NCI-H1694 (cell line): ENCODE measurements around the gene LMTK3.
"Not testable (repeated sequence)": the region's sequence is repeated elsewhere in the genome, so short reads cannot be mapped to it uniquely, and the experiment has no call there.

Experiments
- DNase-seq: peaks from one replicate; lab custom pipeline; 2025; lab: John Stamatoyannopoulos, UW

Gene LMTK3

DNA sequence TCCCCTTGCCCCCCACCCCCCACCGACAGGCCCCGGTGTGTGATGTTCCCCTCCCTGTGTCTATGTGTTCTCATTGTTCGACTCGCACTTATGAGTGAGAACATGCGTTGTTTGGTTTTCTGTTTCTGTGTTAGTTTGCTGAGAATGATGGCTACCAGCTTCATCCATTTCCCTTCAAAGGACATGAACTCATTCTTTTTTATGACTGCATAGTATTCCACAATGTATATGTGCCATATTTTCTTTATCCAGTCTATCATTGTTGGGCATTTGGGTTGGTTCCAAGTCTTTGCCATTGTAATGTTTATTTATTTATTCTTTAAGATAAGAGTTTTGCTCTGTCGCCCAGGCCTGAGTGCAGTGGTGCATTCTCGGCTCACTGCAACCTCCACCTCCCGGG is 26.4 kb upstream of the LMTK3 start:
- not testable (repeated sequence) for DNase-seq

DNA sequence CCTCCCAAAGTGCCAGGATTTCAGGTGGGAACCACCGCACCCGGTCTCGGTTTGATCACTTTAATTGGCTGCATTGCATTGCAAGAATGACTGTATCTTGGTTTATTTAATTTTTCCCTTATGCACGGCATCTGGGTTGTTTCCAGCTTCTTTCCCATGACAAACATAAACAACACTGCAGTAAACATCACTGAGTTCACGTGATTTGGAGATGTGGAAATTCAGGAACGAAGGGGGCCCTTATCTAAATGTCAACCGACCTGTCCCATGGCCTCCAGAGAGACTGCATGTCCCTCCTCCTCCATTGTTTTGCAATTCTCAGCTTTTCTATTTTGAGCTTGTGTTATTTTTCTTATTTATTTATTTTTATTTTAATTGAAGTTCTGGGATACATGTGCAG is 25.9 kb upstream of the LMTK3 start:
- DNase-seq: no peak

DNA sequence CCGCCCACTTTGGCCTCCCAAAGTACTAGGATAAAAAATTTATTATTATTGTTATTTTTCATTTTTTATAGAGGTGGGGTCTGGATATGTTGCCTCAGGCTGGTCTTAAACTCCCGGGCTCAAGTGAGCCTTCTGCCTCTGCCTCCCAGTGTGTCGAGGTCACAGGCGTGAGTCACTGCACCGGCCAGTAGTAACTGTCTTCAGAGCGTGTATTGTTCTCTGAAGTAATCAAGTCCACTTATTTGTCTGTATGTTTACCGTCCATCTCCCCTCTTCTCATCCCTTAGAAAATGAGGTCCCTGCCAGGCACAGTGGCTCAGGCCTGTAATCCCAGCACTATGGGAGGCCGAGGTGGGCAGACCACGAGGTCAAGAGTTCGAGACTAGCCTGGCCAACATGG is 22.1 kb upstream of the LMTK3 start:
- DNase-seq: no peak

DNA sequence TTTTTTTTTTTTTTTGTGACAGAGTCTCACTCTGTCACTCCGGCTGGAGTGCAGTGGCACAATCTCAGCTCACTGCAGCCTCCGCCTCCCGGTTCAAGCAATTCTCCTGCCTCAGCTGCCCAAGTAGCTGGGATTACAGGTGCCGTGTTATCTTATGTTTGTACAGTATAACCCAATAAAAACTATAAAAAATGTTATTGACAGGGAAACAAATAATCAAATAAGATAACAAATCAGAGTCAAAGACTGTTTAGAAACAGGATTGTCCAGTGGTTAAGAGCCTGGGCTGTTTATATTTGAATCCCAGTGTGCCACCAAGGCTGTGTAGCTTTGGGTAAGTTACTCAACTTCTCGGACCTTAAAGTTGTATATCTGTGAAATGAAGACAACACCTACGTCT is 19.1 kb upstream of the LMTK3 start:
- no peak for DNase-seq

DNA sequence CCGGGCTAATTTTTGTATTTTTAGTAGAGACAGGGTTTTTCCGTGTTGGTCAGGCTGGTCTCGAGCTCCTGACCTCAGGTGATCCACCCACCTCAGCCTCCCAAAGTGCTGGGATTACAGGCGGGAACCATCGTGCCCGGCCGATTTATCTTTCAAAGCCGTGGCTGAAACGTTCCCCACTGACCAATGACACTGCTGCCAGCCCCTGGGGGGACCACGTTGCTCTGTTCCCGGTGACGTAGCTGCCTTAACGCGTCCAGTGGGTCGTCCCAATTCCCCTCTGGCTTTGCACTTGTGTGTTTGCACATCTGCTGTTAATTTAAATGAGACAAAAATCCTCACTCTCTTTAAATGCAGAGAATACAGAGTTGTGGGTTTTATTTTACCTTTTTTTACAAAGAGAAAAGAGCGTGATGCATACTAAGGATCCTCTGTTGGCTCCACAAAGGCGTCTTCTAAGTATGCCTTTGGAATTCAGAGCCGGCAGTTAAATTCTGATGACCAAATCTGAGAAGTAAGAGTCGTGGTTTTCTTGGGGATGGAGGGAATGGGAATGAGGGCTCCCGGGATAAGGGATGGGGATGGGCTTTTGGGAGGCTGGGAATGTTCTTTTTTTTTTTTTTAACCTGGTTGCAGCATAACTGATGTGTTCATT is 18.6 kb upstream of the LMTK3 start:
- no peak for DNase-seq

DNA sequence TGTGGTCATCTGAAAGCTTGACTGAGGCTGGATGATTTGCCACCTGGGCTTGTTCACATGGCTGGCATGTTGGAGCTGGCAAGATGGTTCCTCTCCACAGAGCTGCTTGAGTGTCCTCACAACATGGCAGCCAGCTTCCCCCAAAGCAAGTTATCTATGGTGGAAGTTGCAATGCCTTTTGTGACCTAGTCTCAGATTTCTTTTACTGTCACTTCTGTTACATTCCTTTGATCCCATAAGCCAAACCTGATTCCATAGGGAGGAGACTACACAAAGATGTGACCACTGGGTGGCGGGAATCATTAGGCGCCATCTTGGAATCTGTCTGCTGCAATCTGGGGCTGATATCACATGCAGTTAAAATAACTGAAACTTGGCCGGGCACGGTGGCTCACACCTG is 17.5 kb upstream of the LMTK3 start:
- DNase-seq: no peak

DNA sequence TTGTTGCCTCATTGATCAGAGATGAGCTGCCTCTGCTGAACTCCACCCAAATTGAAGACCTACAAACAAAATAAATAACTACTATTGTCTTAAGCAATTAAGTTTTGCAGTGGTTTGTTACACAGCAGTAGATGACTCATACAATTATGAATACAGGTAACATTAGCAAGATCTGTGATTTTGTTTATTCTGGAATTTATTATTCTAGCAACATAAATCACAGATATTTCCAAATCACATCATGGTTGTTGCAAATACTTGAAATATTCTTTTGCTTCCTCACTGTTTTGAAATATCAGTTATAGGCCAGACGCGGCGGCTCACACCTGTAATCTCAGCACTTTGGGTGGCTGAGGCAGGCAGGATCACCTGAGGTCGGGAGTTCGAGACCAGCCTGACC is 13.1 kb upstream of the LMTK3 start:
- no peak for DNase-seq

DNA sequence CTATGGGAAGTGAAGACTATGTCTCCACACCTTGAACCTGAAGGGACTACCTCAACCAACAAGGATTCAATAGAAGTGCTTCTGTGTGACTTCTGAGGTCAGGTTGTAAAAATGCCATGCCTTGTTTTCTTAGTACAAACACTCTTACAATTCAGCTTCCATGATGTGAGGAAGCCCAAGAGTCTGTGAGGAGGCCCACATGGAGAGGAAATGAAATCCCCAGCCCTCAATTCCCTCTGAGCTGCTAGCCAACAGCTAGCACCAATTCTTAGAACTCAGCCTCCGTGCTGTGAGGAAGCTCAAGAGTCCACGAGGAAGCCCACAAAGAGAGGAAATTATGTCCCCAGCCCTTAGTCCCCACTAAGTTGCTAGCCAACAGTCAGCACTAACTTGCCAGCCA is 12.6 kb upstream of the LMTK3 start:
- no peak for DNase-seq

DNA sequence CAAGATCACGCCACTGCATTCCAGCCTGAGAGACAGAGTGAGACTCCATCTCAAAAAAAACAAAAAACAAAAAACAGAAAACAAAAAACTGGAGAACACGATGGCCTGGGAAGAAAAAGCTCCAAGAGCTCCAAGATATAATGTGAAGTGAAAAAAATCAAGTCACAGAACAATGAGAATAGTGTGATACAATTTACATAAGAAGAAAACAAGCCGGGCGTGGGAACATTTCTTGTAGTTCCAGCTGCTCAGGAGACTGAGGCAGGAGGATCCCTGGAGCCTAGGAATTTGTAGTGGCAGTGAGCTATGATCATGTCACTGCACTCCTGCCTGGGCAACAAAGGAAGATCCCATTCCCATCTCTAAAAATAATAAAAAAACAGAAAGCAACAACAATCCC is 8.5 kb upstream of the LMTK3 start:
- no peak for DNase-seq

DNA sequence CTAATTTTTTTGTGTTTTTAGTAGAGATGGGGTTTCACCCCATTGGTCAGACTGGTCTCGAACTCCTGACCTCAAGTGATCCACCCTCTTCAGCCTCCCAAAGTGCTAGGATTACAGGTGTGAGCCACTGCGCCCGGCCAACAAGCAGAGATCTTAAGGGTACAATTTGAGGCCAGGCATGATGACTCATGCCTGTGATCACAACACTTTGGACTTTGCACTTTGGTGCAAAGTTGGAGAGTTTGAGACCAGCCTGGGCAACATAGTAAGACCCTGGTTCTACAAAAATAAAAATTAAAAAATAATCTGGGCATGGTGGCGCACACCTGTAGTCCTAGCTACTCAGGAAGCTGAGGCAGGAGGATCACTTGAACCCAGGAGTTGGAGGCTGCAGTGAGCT is 7.8 kb upstream of the LMTK3 start:
- DNase-seq: not testable (repeated sequence)

DNA sequence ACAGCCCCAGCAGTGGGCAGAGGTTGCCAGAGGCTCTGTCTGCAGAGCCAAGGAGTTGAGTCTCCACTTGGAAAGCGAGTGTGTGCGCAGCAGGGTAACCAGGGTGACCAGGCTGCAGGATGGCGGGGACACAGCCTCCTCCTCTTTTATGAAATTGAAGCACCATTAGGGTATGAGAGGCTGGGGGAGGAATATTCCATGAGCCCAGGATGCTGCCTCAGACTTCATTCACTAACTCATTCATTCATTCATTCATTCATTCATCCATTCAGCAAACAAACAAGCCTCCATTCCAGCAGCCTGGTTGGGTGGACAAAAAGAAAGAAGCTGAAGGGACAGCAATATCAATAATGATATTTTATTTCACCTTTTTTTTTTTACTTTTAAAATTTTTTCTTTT is 6.6 kb upstream of the LMTK3 start:
- DNase-seq: no peak

DNA sequence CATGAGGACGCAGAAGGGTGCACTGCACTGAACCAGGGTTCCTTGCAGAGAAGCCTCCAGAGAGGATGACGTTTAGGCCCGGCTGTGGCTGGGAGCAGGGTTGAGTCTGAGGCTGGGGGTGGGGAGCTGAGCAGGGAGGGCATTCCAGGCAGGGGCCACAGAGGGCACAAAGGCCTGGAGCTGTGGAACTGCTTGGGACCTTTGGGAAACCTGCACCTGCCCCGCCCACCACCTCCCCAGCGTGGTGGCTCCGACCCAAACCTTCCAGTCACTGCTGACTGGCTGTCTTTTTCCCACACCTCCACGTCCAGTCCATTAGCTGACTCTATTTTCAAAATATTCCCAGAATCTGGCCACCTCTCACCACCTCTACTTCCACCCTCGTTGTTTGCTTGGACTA is 4.9 kb upstream of the LMTK3 start:
- no peak for DNase-seq

DNA sequence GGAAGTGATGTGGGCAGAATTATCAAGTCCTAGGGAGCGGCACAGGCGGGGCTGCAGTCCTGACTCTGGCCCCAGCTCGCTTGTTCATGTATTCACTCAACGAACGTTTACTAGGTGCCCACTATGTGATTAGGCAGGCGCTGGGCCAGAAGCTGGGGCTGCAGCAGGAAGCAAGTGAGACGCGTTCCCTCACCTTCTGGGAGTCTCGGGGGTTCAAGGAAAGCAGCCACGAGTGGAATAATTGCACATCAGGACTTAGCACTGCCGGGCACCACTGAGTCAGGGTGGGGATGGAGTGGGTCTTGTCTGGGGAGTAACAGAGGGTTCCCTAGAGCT is 2.5 kb upstream of the LMTK3 start:
- no peak for DNase-seq

DNA sequence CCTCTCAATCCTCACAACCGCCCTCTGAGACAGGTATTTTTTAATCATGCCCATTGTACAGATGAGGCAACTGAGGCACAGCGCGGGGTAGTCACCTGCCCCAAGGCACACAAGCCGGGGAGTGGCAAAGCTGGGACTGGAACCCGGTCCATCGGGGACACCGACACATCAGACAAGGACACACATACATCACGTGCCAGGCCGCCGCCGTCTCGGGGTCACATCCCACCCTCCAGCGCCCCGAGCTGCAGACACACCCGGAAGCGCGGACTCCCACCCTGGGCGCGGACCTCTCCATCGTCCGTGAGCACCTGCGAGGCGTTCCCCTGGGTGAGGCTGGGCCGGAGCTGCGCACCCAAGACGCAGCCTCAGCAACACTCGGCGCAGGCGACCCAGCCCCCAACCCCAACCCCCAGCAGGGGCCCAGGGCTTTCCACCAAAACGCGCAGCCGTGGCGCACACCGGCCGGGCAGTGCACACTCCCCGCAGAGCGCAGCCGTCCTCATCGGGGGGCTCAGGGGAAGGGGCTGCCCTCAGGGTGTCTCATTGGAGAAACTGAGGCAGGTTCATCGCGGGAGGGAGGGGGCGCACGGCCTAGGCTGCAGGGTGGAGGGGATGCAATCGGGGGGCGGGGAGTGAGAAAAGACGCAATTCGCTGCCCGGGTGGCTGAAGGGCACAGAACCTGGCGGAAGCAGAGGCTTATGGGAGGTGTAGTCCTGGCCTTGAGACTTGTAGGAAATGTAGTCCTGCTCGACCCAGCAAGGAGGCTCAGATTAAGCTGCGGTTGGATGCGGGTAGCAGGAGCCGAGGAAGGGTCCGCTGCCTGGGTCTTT is 1.9 kb upstream of the LMTK3 start:
- DNase-seq: peak; percentile 80

DNA sequence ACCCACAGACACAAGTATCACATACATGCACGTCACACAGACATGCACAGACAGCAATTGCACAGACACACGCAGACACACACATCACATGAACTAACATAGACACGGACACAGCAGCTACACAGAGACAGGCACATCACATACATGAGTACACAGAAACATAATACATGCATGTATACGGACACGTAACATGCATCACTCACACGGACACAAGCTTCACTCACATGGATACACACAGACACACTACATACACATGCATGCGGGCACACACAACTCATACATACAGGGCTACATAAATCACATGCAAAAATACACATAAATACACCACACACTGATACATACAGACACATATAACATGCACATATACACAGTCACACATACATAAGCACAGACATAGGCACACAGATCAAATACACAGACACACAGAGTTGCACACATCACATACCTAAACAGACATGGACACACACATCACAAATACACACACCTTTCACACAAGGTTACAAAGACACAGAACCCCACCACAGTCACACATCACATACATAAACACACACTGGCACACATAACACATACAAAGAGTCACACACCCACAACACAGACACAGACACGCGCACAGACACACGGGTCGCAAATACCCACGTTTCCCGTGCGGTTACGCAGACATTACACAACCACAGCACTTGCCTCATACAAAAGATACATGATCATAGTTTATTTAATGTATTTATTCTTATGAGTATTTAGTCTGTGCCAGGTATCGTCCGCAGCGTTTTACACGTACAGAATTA is 1.1 kb upstream of the LMTK3 start:
- DNase-seq: no peak

DNA sequence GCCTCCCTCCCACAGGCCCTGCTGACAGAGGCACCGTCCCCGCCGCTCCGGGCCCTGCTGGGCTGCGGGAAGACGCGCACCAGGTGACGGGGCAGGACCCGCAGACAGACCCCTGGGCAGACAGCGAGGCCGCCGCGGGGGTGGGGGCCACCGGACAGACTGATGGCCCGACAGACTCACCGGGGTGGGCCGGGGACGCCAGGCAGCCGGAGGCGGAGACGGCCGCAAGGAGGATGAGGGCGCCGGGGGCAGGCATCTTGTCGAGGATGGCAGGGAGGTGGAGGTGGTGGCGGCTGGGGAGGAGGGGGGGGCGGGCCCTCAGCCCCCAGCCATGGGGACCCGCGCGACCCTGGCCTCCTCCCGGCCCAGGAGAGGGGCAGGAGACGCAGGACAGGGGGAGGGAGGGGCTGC is 309 bp downstream of the LMTK3 start:
- DNase-seq: no peak

DNA sequence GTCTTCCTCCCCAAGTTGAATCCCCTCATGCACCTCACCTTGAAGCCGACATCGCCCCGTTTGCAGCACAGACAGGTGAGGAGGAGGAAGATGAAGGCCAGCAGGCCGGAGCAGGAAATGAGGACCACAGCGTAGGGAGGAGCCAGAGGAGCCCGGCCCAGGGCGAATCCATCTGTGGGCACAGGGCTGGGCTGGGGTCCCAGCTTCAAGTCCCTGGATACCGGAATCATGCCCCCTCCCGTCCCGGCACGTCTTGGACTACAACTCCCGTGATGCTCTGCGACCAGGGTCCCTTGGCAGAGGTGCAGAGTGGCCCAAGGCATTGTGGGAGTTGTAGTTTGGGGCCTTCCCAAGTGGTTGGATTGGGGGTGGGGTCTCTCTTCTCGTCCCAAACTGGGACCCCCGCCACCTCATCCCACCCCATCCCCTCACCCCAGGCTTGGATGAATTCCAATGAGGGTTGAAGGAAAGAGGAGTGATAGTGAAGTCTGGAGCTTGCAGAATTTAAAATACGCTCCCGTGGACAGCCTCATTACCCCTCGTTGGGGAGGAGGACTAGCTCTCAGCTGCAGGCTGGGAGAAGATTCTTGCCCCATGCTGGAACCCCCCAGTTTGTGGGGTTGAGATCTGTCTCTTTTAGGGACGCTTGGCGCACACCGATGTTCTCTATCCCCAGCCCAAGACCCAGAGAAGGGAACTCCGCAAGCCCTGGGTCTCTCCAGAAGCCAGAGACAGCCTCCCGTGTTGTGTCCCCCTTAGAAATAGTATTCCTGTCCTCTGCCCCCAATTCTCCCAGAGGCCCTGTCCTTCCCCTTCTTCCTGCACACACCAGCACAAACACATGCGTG is 990 bp downstream of the LMTK3 start:
- DNase-seq: peak; percentile 68

DNA sequence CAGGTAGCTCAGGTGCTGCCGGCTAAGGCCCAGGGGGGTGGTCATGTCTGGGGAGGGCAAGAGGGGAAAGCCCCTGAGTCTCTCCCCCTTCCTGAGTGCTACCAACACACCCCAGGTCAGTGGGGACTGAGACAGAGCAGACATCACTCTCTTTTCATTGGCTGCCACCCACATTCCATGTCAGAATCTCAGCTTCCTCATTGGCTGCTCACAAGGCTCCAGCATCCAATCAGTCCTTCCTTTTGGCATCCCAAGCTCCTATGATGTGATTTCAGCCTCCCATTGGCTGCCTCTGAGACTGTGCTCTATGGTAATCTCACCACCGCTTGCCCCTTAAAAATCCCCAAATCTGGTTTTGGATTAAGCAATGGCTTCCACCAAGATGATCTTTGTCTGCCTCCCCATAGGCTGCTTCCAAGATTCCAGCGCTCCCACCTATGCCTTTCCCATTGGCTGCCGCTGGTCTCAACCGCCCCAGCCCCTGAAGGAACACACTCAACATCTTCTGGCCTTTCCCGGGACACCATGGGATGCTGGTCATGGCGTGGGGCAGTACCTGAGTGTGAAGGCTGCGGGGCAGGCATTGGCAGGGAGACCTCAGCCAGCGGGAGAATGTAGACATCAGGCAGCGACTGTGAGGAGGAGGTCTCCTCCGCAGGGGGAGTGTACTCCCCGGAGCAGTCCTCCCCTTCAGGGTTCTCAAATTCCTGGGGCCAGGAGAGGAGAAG is 2.0 kb downstream of the LMTK3 start:
- DNase-seq: no peak

DNA sequence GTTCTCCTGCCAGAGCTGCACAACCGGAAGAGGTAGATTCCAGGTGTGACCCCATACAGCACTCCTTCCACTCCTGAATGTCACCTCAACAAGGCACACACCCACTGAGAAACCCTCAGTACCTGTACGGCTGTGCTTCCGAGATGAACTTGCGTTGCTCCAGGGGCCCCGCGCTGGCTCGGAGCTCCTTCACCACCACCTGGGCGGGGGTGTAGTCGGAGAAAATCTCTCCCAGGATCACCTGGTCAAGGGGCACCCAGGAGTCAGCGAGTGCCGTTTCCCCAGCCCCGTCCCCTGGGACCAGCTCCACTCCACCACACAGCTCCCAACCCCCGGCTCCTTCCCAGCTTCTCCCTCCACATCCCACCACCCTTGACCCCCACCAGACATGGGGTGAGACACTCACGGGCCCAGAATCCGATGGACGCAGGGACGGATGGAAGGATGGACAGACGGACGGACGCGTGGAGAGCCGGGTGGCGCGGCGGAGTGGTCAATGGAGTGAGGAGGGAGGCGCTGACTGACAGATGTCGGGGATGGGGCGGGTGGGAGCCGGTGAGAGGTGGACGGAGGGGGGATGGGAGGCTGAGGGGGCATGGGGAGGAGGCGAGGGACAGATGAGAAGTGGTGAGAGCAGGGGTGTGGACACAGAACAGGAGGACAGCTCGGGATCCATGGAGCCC is 2.8 kb downstream of the LMTK3 start:
- DNase-seq: no peak

DNA sequence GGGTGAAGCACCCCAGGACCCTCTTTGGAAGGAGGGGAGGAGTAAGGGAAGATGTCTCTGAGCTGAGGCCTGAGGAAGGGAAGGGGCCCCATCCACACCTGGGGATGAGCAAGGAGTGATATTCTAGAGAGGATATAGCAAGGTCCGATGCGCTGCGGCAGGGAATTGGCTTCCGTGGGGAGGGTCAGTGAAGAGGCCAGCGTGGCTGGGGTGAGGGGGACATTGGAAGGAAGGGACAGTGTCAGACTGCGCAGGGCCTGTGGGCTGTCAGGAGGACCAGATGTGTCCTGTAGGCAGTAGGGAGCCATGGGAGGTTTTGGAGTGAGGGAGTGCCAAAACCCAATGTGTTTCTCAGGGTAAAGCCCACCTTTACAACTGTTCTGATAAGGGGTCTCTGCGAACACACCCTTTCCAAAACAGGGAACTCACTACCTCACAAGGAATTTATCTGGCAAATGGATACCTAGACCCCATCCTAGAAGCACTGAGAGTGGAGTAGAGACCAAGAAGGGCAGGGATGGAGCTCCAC is 3.7 kb downstream of the LMTK3 start:
- no peak for DNase-seq
